Measurements from ENCODE around the gene SYNE1.
"Not testable (repeated sequence)": the region's sequence is repeated elsewhere in the genome, so short reads cannot be mapped to it uniquely, and the experiment has no call there.

Gene SYNE1

DNA sequence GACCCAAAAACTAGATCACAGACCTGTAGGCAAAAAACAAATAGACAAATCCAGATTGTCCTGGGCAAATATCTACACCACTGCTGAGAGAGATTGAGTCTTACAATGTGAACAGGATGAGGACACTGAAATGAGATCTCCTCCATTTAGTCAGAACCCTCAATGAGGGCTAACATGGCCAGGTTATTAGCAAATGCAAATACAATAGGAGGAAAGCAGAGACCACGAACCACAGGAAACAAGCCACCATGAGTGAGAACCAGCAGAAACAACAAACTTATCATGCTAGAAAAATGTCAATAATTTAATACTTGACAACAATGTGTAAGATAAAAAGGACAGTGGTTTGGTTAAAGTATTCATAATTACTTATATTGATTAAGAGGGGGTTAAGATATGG is 162.8 kb downstream of the SYNE1 start:
- no peak for DNase-seq

DNA sequence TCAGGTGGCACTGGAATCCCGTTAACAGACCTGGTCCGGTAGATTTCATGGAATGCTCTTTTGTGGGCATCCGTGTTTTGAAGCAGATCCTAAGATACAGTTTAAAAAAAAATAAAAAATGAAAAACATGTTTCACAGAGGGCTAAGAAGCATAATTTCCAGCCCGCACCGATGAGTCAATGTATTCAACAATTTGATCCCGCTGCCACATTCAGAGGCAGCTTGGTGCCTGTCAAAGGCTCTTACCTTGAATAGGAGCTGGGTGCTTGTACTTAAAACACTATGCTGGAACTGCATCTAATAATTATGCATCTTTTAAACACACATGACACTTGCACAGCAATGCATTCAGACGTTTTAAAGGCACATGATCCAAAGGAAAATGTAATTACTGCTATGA is 164.8 kb downstream of the SYNE1 start:
- DNase-seq = no peak

DNA sequence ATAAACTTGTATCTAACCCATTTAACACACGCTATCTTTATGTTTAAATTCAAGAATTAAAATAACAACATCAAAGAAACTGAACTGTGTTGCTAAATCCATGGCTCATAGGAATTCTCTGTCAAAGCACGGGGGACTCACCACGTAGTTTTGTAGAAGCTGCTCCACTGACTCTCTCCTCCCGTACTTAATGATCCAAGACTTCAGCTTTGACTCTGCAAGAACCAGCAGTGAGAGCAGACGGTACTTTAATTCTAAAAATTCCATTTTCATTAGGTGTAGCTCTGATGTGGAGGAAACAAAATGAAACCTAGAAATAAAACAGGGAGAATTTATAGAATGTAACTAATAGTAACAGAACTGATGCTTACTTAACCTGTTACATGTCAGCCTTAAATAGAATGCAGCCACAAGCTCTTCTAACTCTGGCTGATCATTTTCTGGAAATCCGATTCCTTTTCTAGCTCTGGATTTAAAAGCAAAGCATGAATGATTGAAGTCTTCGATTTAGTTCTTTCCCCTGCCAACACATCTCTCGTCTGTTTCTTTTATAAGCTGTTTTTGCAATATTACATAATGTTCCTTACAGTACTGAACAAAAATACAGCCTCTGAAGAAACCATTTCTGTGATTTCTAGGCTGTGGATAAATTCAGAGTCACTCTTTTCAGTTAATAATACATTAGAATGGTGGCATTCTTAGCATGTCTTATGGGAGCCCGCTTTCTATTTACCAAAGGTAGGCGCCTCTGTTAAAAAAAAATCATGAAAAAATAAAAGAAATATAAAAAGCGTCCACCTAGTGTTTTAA is 165.5 kb downstream of the SYNE1 start:
- DNase-seq = no peak

DNA sequence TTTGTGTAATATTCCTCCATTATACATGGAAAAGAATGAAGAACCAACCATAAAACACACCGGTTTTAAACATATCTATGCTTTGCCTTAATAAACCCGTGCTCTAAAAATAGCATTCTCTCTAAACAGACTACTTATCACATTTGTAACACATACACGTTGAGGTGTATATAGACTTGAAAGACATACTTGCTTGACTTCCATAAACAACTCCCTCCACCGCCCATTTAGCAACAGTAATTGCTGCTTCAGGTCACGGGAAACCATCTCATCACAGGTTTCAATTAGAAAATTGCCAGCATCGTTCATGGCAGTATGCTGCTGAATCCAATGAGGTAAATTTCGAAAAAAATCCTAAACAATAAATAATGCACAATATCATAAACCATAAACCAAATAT is 174.0 kb downstream of the SYNE1 start:
- DNase-seq = no peak

DNA sequence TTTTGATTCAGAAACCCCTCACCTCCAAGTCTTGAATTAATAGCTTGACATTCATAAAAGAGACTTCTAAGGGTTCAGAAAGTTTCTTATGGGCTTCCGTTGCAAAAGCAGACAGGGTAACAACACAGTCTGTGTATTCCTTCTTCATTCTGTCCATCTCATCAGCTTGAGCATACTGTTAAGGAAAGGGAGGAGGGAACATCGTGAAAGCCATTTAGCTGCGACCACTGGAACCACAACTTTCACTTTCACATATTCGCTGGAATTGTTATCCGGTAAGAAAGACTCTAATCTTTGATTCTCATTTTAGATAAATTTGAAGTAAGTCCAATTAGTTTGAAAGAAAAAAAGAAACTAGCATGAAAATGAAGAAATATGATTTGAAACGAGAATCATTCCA is 174.4 kb downstream of the SYNE1 start:
- DNase-seq = no peak

DNA sequence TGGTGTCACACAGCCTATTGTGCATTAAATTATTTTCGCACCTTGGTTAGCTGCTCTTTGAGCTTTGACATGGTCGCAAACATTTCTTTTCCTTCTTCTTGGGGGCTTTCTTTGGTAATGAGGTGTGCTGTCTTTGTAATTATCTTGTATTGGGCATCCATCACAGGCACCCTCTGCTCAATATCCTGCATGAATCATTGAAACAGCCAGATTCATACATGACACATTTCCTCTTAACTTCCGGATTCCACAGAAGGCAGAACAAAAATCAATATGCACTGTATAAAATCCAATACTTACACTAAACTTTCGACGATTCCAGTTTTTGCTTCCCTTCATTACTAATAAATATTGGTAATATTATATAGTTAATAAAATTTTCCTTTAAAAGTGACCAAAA is 175.6 kb downstream of the SYNE1 start:
- DNase-seq = no peak

DNA sequence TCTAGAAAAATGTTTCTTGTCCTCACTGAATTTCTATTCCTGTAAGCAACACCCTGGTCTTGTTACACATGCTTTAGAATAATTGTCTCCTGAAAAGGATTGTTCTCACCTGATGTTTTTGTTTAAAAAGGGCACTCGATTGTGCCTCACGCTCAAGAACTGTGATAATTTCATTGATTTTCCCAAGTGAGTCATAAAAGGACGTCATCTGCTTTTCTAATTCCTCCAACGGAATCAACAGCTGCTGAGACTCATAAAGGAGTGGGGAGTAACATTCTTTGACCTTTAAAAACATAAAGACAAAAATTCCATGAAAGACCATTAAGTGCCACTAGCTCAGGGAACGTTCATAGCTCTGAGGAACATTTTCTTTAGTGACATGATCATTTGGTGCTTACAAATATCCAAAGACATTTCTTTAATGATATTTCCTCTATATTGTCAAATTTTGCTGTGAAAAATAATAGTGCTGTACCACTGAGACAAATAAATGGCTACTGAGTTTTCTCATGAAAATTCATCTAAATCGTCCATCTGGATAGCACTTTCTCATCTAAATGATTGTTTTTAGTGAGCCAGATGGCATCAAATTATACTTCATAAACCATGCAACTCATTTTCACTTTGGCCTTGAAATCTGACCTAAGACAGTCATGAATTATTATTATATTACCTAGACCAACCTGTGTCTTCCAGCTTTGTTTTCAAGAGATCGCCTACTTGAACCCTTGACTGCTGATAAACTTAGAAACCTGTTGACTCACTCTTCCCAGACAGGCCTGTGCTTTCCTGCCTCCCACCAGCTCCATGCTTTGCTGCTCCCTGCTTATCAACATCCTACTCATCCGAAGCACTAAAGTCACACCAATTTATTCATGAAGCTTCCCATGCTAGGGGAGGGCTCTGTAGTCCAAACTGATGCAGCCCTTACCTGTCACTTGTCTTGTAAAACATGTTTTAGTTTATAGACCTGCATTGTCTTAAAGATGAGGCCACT is 178.2 kb downstream of the SYNE1 start:
- no peak for DNase-seq

DNA sequence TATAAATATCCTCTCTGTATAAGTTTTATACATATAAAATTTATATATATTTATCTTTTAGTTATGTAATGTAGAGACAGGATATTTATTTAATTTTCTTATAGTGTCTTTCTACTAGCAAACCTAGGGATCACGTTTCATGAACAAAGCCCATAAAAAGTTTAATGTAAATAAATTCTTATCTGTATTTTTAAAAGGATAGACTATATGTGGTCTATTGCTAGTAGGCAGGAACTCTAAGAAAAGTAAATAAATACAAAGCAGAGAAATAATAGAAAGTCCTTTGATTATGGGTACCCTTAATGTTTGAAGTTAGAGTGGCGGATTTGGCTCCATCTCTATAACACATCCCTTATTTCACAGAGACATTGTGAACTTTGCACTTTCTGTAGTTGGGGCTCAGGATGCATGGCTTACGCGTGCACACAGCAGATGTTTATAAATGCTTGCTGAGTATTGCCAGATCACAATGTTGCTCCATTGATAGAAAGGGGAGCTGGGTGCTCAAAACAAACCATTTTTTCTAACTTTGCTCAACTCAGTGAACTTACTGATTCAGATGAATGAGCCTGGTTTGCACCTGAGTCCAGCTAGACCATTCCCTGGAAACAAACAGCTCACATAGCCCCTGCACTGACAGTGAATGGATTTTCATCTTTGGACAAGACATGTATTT is 179.1 kb downstream of the SYNE1 start:
- no peak for DNase-seq

DNA sequence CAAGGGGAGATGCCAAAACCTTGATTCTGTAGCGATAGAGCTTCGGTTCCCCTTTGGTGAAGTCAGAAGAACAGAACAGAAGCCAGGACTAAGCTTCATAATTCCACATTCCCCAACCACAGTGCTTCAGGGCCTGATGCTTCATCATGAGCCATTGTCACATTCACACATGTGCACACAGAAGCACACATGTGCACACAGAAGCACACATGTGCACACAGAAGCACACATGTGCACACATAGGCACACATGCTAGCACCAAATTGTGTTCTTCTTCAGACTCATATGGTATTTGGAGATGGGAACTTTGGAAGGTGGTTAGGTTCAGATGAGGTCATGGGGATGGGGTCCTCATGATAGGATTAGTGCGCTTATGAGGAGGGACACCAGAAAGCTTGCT is 183.2 kb downstream of the SYNE1 start:
- DNase-seq = no peak

DNA sequence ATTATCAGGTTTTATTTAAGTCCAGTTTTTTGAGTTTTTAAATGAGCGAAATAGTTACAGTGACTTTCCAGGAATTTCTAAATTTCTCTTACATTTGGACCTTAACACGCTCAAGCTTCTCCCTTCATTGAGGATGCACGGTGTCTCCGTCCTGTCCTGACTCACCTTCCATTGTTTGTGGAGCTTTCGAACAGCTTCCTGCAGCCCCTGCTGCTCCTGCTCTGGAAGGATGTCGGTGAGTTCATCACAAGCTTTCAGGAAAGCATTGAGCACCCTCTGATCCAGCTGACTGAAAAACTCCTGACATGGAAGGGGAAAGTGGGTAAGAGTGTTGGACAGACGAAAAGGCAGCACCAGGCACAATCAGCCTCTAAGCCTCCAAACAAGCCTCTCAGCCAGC is 183.7 kb downstream of the SYNE1 start:
- DNase-seq = no peak

DNA sequence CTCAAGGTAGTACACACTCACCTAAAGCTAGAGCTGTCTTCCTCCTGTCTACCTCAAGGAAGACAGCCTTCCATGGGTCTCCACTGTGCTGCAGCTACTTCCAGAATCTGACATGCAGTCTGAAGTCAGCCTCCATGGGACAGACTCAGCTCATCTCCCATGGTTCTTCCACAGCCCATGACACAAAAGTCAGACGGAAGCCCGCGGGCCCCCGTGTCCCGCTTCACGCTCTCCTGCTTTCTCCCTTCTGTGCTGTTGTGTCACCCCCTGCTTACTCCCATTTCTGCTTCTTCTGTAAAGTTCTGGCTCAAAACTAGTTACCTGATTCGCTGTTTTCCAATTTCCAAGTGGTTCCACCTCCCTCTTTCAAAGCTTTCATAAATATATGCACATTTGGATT is 184.5 kb downstream of the SYNE1 start:
- no peak for DNase-seq

DNA sequence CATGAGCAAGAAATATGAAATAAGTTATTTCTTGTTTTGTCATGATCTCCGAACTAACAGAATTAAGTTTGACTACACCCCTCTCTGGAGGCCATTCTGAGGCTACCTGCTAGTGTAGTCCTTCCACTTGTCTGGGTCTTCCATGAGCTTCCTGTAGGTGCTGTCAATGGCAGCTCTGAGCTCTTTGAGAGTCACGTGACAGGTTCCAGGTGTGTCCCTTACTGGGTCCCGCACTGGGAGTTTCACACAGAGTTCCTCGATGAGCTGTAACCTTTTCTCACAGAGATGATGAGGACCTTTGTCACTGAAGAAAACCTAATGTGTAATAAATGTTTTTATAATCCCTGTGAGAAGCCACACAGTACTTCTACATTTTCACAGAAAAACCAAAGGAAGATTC is 186.6 kb downstream of the SYNE1 start:
- no peak for DNase-seq

DNA sequence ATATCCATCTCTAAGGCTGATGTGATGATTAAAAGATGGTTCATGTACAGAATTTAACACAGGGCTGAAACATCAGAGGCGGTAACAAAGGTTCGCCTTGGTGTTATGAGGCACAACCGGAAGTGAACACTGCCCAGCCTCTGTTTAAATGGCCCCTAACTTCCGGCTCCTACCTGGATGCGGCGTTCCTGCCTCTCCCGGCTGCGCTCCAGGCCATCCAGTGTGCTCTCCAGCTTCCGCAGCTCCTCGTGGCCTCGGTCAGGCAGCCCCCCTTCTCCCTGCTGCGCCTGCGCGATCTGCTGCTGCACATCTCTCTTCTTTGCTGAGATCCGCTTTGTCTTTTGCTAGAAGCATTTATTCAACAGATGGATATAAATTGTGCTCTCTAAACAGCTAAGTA is 195.3 kb downstream of the SYNE1 start:
- DNase-seq = no peak

DNA sequence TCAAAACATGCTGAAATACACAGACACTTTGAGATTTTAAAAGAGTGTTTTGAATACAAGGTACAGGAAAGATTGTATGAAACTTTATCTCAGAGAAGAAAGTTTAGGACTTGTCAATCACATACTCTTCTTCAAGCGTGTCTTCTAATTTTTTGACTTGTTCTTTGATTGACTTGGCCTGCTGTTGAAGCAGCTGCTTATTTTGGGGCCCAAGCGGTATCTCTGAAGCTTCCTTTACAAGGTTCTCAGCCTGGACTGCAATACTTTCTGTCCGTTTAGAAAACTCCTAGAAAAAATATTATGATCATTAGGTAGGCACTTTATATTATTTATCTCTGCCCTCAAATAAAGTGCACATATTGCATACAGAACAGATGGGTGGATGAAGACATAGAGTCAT is 201.3 kb downstream of the SYNE1 start:
- no peak for DNase-seq

DNA sequence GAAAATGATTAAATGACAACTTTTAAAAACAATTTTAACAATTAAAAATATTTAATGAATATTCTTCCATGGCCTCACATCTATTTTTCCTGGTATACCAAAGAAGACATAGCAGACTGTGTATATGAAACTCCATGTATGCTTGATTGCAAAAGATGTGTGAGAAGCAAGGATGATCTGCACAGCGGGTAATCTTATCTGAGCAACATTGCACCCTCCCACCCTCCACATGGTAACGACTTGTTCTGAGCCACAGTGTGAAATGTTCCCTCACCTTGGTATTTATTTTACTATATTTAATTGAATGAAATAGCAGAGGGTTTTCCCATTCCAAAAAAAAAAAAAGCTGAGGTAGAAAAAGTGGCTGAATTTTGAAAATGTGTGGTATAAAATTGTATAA is 204.4 kb downstream of the SYNE1 start:
- no peak for DNase-seq

DNA sequence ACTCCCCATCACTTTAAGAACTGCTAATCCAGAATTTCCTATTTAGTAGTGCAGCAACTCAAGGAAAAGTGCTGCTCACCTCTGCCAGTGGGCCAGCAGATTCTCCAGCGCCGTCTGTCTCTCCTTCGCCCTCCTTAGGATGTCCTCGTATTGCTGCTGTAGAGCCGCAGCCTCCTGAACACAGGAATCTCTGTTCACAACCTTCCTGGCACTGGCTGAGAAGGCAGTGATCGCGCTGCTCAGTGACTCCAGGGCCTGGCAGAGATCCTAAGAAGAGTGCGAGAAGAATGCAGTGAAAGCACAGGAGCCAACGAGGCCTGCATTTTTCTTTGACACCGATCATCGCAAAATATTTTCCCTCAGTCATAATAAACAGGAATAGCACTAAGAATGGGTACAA is 209.0 kb downstream of the SYNE1 start:
- no peak for DNase-seq

DNA sequence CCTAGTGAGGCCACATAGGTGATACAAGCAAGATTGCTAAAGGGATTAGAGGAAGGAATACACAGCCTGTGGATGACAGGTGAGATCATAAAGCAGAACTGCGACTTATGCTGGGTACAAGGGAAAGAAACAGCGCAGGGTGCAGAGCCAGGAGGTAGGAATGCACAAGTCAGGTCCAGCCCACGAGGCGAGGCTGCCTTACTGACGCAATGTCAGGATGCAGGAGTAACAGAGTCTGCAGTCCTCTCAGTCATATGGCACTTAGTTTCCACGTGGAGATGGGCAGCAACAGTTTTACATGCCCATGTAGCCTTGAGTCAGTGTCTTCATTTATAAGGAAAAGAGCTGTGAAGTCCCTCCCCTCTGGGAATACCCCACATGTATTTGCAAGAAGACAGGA is 210.9 kb downstream of the SYNE1 start:
- no peak for DNase-seq

DNA sequence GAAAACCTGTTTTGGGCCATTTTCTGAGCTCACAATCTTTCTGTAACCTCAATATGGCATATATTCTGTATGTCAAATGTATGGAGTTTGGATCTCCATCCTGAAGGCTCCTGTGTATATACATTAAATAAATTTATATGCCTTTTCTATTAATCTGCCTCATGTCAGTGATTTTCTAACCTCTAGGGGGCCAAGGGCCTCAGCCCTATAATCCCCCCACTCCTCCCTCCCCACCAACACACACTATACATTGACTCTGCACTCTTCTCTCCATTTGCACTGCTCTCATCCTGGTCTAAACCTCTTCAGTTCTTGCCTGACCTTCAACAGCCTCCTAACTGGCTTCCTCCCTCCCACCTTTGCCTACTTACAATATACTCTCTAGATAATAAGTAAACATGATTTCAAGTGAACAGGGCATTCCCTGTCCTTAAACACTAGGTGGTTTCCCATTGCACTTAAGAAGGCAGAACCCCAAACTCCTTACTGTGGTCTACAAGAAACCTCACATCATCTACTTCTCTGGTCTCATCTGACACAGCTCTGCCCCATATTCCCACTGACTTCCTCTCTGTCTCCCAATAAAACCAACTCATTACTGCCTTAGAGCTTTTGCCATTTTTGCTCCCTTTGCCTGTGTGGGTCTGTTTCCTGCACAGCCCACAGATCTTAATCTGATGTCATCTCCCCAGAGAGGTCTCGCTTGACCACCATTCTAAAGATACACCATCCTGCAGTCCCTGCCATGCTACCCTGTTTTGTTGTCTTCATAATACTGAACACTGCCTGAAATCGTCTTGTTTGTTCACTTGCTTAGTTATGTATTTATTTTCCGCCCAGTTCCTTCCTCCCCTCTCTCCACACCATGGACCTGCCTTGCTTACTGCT is 213.7 kb downstream of the SYNE1 start:
- no peak for DNase-seq

DNA sequence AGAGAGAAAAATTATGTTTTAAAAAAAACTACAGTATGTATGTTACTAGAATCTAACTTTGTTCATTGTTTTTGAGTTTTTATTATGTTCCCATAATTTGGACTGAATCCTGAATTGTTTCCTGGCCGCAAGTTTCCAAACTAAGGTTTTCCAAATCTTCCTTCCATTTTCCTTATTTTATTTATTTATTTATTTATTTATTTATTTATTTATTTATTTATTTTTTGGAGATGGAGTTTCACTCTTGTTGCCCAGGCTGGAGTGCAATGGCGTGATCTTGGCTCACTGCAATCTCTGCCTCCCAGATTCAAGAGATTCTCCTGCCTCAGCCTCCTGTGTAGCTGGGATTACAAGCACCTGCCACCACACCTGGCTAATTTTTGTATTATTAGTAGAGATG is 215.7 kb downstream of the SYNE1 start:
- DNase-seq = not testable (repeated sequence)

DNA sequence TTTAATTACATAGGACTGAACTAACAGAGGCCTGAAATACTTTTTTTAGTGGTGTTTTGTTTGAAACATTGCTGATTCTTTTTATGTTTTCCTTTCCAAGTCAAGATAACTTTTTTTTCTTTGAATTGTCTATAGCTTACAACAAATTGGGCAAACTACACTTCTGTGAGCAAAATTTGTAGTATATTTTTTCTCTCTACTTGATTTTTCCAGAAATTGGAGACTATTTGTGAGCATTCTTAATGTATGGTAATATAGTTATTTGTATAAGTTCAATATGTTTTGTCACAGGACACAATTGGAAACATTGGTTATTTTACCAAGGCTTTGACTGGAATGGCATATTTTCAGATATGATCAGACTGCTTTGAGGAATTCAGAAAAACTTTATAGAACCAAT is 216.5 kb downstream of the SYNE1 start:
- no peak for DNase-seq

DNA sequence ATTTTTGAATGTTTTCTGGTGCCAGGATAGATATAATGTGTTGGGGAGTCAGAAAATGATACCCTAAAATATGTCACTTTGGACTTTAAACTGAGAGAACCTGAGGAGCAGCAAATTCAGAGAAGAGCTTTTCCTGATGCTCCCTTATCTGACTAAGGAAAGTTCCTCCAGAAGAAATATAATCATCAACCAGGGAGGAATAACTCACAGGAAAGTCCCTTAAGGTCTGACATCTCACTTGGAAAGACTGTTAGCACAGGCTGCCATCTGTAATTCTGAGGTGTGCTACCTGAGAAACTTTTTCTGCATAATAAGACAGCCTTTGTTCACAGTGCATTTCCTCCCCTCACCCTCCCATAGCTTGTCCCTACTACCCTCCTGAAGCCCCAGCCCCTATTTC is 218.6 kb downstream of the SYNE1 start:
- DNase-seq = no peak

DNA sequence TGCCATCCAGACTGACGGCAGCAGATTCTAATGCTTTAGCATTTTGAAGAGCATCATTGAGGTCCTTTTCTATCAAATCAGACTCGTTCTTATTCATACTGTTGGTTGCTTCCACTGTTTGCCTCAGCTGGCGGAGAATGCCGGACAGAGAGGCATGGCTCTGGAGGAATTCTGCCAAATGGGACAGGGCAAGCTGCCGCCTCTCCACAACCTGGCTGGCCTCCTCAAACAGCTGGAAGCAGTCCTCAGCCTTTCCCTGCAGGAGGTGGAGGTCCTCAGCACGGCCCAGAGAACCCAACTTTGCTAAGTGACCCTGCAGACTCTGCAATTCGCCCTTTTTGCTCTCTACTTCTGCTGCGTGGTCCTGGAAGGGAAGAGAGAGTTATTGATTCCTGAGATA is 220.5 kb downstream of the SYNE1 start:
- no peak for DNase-seq
